Thymus (tissue), 14 donors: ENCODE measurements around the gene FBXW12. TPM values are rescaled to one million over a fixed set of nuclear protein-coding genes. Genes with fewer than 3 reads are reported as not detected.
"Not testable (repeated sequence)": the region's sequence is repeated elsewhere in the genome, so short reads cannot be mapped to it uniquely, and the experiment has no call there.

Experiments used
- DNase-seq, 9 donors: peaks; one replicate each; pipeline ENCODE4 v3.0.0-alpha.2; 2013; ENCODE audit warnings: low spot score in 9 of 9, low read depth in 6 of 9, missing footprints in 1 of 9
- H3K27ac ChIP-seq, 2 donors: one replicate each; pipeline ENCODE4 v1.5.1; 2013; ENCODE audit warnings: control low read depth in 1 of 2, low read depth in 1 of 2, low read length in 1 of 2, mild to moderate bottlenecking in 1 of 2, moderate library complexity in 1 of 2
- H3K27me3 ChIP-seq, 2 donors: one replicate each; pipeline ENCODE4 v1.5.1; 2013; ENCODE audit warnings: low read length in 1 of 2; ENCODE audit not compliant: control insufficient read depth in 2 of 2, insufficient read depth in 1 of 2
- H3K36me3 ChIP-seq, 2 donors: one replicate each; pipeline ENCODE4 v1.5.1; 2013; ENCODE audit warnings: low read length in 1 of 2, mild to moderate bottlenecking in 1 of 2, moderate library complexity in 1 of 2; ENCODE audit not compliant: control insufficient read depth in 2 of 2, insufficient read depth in 2 of 2
- H3K4me1 ChIP-seq, 2 donors: one replicate each; pipeline ENCODE4 v1.5.1; 2013; ENCODE audit warnings: low read length in 2 of 2; ENCODE audit not compliant: control insufficient read depth in 2 of 2, insufficient read depth in 2 of 2
- H3K4me3 ChIP-seq, 2 donors: one replicate each; pipeline ENCODE4 v1.5.1; 2013; ENCODE audit warnings: low read length in 2 of 2, control low read depth in 1 of 2, mild to moderate bottlenecking in 1 of 2
- H3K9me3 ChIP-seq, 2 donors: one replicate each; pipeline ENCODE4 v1.5.1; 2013; ENCODE audit warnings: low read length in 1 of 2, mild to moderate bottlenecking in 1 of 2; ENCODE audit not compliant: control insufficient read depth in 2 of 2, insufficient read depth in 1 of 2
- WGBS: extraction: QIAGEN DNeasy Blood & Tissue Kit; methylation state at CpG from one replicate; pipeline ENCODE4 v1.1.7; 2013; 5-methylcytosine and 5-hydroxymethylcytosine counted together
- long read RNA-seq, 10 donors: transcript quantifications; one replicate each; lab custom pipeline, GENCODE V29; 2026
- polyA plus RNA-seq: library from polyadenylated mRNA; stranded (reverse); fragments of 200-250 nt; gene quantifications from one replicate; pipeline ENCODE4 v1.2.3, GENCODE V29; 2013
- total RNA-seq: library from RNA; stranded (reverse); fragments of 120-200 nt; gene quantifications from one replicate; pipeline ENCODE4 v1.2.4, GENCODE V29; 2013
- donor health status: healthy.

FBXW12 gene
- total RNA-seq, result 0.05 TPM
- 0.07 TPM for polyA plus RNA-seq
- long read RNA-seq, donor 1, result 0 reads
- long read RNA-seq, donor 2, result 0 reads
- long read RNA-seq, donor 3, result 0 reads
- long read RNA-seq, donor 4, partial matches to known transcripts, result 7 of 7 reads
- long read RNA-seq, donor 4, other reads (novel, unspliced or antisense), result 0 of 7 reads
- long read RNA-seq, donor 5, result 0 reads
- long read RNA-seq, donor 6, result 0 reads
- long read RNA-seq, donor 7, result 0 reads
- long read RNA-seq, donor 8, result 0 reads
- long read RNA-seq, donor 9, result 0 reads
- long read RNA-seq, donor 10, result 0 reads

GRCh38 chr3:48371651-48372376, at the start of gene FBXW12:
Gene FBXW12, plus strand, starts transcription at chr3:48372219. Its CDS starts 549 bp downstream, at chr3:48372768.
- WGBS, result 98% methylated on average over 11 of the region's 11 CpGs
- DNase-seq, result no peak
- H3K27ac ChIP-seq, result no peak within 1 kb of the TSS
- H3K4me1 ChIP-seq, result no peaks in the 10 kb centered on the region
- no peak within 1 kb of the TSS for H3K4me3 ChIP-seq
- no peaks in the 10 kb centered on the region for H3K36me3 ChIP-seq
- no peaks in the 10 kb centered on the region for H3K27me3 ChIP-seq
- no peaks in the 10 kb centered on the region for H3K9me3 ChIP-seq

GRCh38 chr3:48331706-48332435, 40.1 kb upstream of the FBXW12 start:
- not testable (repeated sequence) for DNase-seq, H3K9me3 ChIP-seq, H3K27ac ChIP-seq, H3K36me3 ChIP-seq, H3K4me1 ChIP-seq, H3K4me3 ChIP-seq, H3K27me3 ChIP-seq
- 97% methylated on average over 10 of the region's 10 CpGs for WGBS

GRCh38 chr3:48333346-48334245, 38.4 kb upstream of the FBXW12 start, which contains the start of gene SPINK8:
Gene SPINK8, minus strand, starts transcription at chr3:48333661. Its CDS starts 5,320 bp downstream, at chr3:48328341.
- 76% methylated on average over 15 of the region's 15 CpGs for WGBS
- not testable (repeated sequence) for H3K9me3 ChIP-seq, H3K4me3 ChIP-seq, H3K36me3 ChIP-seq, H3K4me1 ChIP-seq, DNase-seq, H3K27me3 ChIP-seq, H3K27ac ChIP-seq

- H3K27ac ChIP-seq, result no peak overlapping the region
- H3K27me3 ChIP-seq, result peaks cover 0 to 2% of the 10 kb centered on the region in 2 donors
- DNase-seq, result no peak
- H3K36me3 ChIP-seq, result no peaks in the 10 kb centered on the region
- WGBS, result 96% methylated on average over 3 of the region's 3 CpGs
- peaks cover 0 to 5% of the 10 kb centered on the region in 2 donors for H3K9me3 ChIP-seq
- H3K4me1 ChIP-seq, result no peaks in the 10 kb centered on the region
- H3K4me3 ChIP-seq, result no peak overlapping the region
These were observed 37.4 kb upstream of the FBXW12 start for GRCh38 chr3:48334605-48335004.

- 85% methylated on average over 9 of the region's 9 CpGs for WGBS
These were observed 36.7 kb upstream of the FBXW12 start for GRCh38 chr3:48335286-48335685.

GRCh38 chr3:48337536-48337935, 34.5 kb upstream of the FBXW12 start:
- not testable (repeated sequence) for H3K27me3 ChIP-seq, H3K9me3 ChIP-seq, H3K4me1 ChIP-seq, DNase-seq, H3K27ac ChIP-seq, H3K4me3 ChIP-seq, H3K36me3 ChIP-seq
- 96% methylated on average over 5 of the region's 5 CpGs for WGBS

More at GRCh38 chr3:48335286-48335685, 36.7 kb upstream of the FBXW12 start:
- H3K27me3 ChIP-seq, H3K9me3 ChIP-seq, H3K36me3 ChIP-seq, H3K4me3 ChIP-seq, H3K27ac ChIP-seq, H3K4me1 ChIP-seq, DNase-seq: not testable (repeated sequence)

- Histone ChIP-seq H3K27me3 (no peaks in the 10 kb centered on the region), H3K4me1 (no peaks in the 10 kb centered on the region), H3K9me3 (peaks cover 0 to 5% of the 10 kb centered on the region in 2 donors), H3K36me3 (no peaks in the 10 kb centered on the region), H3K27ac (no peak overlapping the region), H3K4me3 (no peak overlapping the region)
- 13% methylated on average over 4 of the region's 4 CpGs for WGBS
- DNase-seq, result no peak
These were observed 33.4 kb upstream of the FBXW12 start for GRCh38 chr3:48338635-48339034.

GRCh38 chr3:48343432-48343831, 28.6 kb upstream of the FBXW12 start:
- Histone ChIP-seq H3K9me3 (peaks cover 0 to under 1% of the 10 kb centered on the region in 2 donors), H3K36me3 (no peaks in the 10 kb centered on the region), H3K27me3 (peaks cover 0 to 2% of the 10 kb centered on the region in 2 donors), H3K27ac (no peak overlapping the region), H3K4me1 (no peaks in the 10 kb centered on the region), H3K4me3 (no peak overlapping the region)
- no peak for DNase-seq
- WGBS, result 95% methylated on average over 8 of the region's 8 CpGs
